HepG2 (cell line): ENCODE results near the gene R3HDM1. TPM values are rescaled to one million over a fixed set of nuclear protein-coding genes. Genes with fewer than 3 reads are reported as not detected.

ENCODE experiments used
- KDM1A ChIP-seq: IDR thresholded peaks from 2 replicates; pipeline ENCODE4 v1.6.1; 2016; ENCODE audit warnings: missing compliant biosample characterization
- KDM6A ChIP-seq: IDR thresholded peaks from 2 replicates; pipeline ENCODE4 v1.6.1; 2016; ENCODE audit warnings: low read depth
- SMYD3 ChIP-seq: sonication (generic); formaldehyde crosslinking; IDR thresholded peaks from 2 replicates; pipeline ENCODE4 v1.8.1; 2023; ENCODE audit warnings: mild to moderate bottlenecking, missing genetic modification reagents
- SSRP1 ChIP-seq: IDR thresholded peaks from 2 replicates; pipeline ENCODE4 v1.6.1; 2016; ENCODE audit warnings: control low read depth
- ZFYVE20 ChIP-seq: sonication (generic); formaldehyde crosslinking; IDR thresholded peaks from 2 replicates; pipeline ENCODE4 v1.8.0; 2023; ENCODE audit warnings: low read depth, mild to moderate bottlenecking, moderate library complexity, missing genetic modification reagents, borderline replicate concordance
- ZNF431 ChIP-seq: sonication (generic); formaldehyde crosslinking; IDR thresholded peaks from 2 replicates; pipeline ENCODE4 v1.9.0; 2022; ENCODE audit warnings: missing genetic modification reagents, low read depth, mild to moderate bottlenecking, borderline replicate concordance
- ZNF747 ChIP-seq: sonication (generic); formaldehyde crosslinking; IDR thresholded peaks from 2 replicates; pipeline ENCODE4 v1.8.1; 2023; ENCODE audit warnings: missing genetic modification reagents, mild to moderate bottlenecking, borderline replicate concordance
- ZNF768 ChIP-seq: sonication (generic); formaldehyde crosslinking; IDR thresholded peaks from 2 replicates; pipeline ENCODE4 v1.4.0; 2020; ENCODE audit warnings: missing genetic modification reagents
- ZNF780A ChIP-seq: sonication (generic); formaldehyde crosslinking; IDR thresholded peaks from 2 replicates; pipeline ENCODE4 v1.8.0; 2022; ENCODE audit warnings: mild to moderate bottlenecking, missing genetic modification reagents, moderate library complexity
- ZNF816 ChIP-seq: sonication (generic); formaldehyde crosslinking; IDR thresholded peaks from 2 replicates; pipeline ENCODE4 v1.8.0; 2022; ENCODE audit warnings: missing genetic modification reagents, mild to moderate bottlenecking, borderline replicate concordance
- polyA plus RNA-seq, 8 experiments: library from polyadenylated mRNA; depleted of rRNA in 3 of 8; stranded (reverse) in 7 of 8; unstranded in 1 of 8; fragments of >200 nt; fragmentation: Illumina TruSeq in 4 of 8; extraction: Trizol in 4 of 8; gene quantifications; 2 replicates each; pipeline versions ENCODE4 v1.2.1 to v1.2.3, GENCODE V29; 2011 to 2016; ENCODE audit warnings: low read depth in 4 of 8, missing spikeins in 1 of 8, mixed read lengths in 1 of 8; ENCODE audit not compliant: insufficient read depth in 1 of 8
- total RNA-seq, 5 experiments: library from RNA; depleted of rRNA; stranded (reverse); fragments of >200 nt; fragmentation: Illumina TruSeq; extraction: Trizol; gene quantifications; 2 replicates each; pipeline ENCODE4 v1.2.3, GENCODE V29; 2016; ENCODE audit warnings: low read depth in 1 of 5
- TF ChIP-seq, protein P1 (sequence below): sonication (generic); formaldehyde crosslinking; IDR thresholded peaks from 2 replicates; pipeline ENCODE4 v1.4.0; 2020; ENCODE audit warnings: missing genetic modification reagents
- TF ChIP-seq, protein P2 (sequence below): fragments of 450-650 bp; IDR thresholded peaks from 2 replicates; pipeline ENCODE4 v1.6.1; 2017
- TF ChIP-seq, protein P3 (sequence below): sonication (generic); formaldehyde crosslinking; IDR thresholded peaks from 2 replicates; pipeline ENCODE4 v1.4.0; 2020; ENCODE audit warnings: mild to moderate bottlenecking, missing genetic modification reagents
- TF ChIP-seq, protein P4 (sequence below): sonication (generic); formaldehyde crosslinking; IDR thresholded peaks from 2 replicates; pipeline ENCODE4 v1.5.0; 2020; ENCODE audit warnings: mild to moderate bottlenecking, missing genetic modification reagents
- TF ChIP-seq, protein P5 (sequence below): sonication (generic); formaldehyde crosslinking; IDR thresholded peaks from 2 replicates; pipeline ENCODE4 v1.4.0; 2020; ENCODE audit warnings: mild to moderate bottlenecking, missing genetic modification reagents

The R3HDM1 gene
- total and polyA plus RNA-seq, 2 of the 13 experiments (the other 11 are each of a cell fraction or from before 2014, with no cell fraction given): 15.7 to 54.3 TPM

DNA sequence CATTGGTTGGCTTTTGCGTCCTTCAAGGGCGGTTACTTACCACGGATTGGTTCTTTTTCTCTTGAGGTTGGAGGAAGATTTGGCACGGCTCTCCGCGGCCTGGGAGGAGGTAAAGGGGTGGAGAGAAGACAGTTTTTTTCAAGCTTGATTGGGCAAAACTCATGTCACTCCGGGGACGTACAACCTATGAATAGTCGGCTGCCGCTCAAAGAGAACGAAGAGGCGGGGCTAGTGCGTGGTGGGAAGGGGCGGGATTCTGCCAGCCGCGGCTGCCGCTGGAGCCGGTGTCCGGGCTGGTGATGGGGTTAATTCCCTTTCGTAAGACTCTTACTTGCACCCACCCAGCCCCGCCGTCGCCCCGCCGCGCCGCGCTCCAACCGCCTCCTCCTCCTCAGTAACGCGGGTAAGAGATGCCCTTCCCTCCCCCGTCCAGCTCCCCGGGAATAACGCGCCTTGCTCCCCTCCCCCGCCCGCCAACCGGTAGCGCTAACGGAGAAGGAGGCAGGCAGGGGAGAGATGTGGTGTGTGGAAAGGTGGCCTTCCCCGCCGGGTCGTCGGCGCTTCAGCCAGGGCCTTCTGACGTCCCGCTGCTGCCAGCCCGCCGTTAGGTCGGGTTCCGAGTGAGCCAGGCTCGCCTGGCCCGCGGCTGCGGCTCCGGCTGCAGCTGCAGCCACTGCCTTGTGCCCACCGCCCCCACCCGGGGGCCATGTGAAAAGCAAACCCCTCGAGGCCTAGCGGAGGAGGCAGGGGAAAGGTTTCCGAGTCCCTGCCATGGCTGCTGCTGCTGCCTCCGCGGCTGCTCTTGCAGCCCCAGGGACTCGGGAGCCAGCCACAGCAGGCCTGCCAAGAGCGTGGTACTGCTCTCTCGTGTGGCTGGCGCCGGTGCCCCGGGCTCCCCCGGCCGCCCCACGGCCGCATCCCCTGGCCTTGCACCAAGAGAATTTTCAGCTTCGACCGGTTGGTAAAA, at the start of gene R3HDM1 (continued):
- TF ChIP-seq, protein P1, sequence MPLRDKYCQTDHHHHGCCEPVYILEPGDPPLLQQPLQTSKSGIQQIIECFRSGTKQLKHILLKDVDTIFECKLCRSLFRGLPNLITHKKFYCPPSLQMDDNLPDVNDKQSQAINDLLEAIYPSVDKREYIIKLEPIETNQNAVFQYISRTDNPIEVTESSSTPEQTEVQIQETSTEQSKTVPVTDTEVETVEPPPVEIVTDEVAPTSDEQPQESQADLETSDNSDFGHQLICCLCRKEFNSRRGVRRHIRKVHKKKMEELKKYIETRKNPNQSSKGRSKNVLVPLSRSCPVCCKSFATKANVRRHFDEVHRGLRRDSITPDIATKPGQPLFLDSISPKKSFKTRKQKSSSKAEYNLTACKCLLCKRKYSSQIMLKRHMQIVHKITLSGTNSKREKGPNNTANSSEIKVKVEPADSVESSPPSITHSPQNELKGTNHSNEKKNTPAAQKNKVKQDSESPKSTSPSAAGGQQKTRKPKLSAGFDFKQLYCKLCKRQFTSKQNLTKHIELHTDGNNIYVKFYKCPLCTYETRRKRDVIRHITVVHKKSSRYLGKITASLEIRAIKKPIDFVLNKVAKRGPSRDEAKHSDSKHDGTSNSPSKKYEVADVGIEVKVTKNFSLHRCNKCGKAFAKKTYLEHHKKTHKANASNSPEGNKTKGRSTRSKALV (CRISPR knock-in tag): peak; percentile 29; the same call in 1 of the 2 replicates
- TF ChIP-seq ZFYVE20 (no peak), SMYD3 (no peak), ZNF816 (CRISPR knock-in tag) (no peak), ZNF768 (peak; percentile 83), ZNF431 (CRISPR knock-in tag) (no peak), ZNF747 (peak; percentile 82; the same call in 1 of the 2 replicates), KDM1A (CRISPR knock-in tag) (no peak), KDM6A (CRISPR knock-in tag) (no peak), SSRP1 (no peak), ZNF780A (CRISPR knock-in tag) (peak; percentile 67; the same call in 1 of the 2 replicates)
- TF ChIP-seq, protein P2, sequence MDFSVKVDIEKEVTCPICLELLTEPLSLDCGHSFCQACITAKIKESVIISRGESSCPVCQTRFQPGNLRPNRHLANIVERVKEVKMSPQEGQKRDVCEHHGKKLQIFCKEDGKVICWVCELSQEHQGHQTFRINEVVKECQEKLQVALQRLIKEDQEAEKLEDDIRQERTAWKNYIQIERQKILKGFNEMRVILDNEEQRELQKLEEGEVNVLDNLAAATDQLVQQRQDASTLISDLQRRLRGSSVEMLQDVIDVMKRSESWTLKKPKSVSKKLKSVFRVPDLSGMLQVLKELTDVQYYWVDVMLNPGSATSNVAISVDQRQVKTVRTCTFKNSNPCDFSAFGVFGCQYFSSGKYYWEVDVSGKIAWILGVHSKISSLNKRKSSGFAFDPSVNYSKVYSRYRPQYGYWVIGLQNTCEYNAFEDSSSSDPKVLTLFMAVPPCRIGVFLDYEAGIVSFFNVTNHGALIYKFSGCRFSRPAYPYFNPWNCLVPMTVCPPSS: no peak
- TF ChIP-seq, protein P3, sequence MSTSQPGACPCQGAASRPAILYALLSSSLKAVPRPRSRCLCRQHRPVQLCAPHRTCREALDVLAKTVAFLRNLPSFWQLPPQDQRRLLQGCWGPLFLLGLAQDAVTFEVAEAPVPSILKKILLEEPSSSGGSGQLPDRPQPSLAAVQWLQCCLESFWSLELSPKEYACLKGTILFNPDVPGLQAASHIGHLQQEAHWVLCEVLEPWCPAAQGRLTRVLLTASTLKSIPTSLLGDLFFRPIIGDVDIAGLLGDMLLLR (CRISPR knock-in tag): peak; percentile 80; the same call in 1 of the 2 replicates
- TF ChIP-seq, protein P4, sequence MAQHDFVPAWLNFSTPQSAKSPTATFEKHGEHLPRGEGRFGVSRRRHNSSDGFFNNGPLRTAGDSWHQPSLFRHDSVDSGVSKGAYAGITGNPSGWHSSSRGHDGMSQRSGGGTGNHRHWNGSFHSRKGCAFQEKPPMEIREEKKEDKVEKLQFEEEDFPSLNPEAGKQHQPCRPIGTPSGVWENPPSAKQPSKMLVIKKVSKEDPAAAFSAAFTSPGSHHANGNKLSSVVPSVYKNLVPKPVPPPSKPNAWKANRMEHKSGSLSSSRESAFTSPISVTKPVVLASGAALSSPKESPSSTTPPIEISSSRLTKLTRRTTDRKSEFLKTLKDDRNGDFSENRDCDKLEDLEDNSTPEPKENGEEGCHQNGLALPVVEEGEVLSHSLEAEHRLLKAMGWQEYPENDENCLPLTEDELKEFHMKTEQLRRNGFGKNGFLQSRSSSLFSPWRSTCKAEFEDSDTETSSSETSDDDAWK: no peak
- TF ChIP-seq, protein P5, sequence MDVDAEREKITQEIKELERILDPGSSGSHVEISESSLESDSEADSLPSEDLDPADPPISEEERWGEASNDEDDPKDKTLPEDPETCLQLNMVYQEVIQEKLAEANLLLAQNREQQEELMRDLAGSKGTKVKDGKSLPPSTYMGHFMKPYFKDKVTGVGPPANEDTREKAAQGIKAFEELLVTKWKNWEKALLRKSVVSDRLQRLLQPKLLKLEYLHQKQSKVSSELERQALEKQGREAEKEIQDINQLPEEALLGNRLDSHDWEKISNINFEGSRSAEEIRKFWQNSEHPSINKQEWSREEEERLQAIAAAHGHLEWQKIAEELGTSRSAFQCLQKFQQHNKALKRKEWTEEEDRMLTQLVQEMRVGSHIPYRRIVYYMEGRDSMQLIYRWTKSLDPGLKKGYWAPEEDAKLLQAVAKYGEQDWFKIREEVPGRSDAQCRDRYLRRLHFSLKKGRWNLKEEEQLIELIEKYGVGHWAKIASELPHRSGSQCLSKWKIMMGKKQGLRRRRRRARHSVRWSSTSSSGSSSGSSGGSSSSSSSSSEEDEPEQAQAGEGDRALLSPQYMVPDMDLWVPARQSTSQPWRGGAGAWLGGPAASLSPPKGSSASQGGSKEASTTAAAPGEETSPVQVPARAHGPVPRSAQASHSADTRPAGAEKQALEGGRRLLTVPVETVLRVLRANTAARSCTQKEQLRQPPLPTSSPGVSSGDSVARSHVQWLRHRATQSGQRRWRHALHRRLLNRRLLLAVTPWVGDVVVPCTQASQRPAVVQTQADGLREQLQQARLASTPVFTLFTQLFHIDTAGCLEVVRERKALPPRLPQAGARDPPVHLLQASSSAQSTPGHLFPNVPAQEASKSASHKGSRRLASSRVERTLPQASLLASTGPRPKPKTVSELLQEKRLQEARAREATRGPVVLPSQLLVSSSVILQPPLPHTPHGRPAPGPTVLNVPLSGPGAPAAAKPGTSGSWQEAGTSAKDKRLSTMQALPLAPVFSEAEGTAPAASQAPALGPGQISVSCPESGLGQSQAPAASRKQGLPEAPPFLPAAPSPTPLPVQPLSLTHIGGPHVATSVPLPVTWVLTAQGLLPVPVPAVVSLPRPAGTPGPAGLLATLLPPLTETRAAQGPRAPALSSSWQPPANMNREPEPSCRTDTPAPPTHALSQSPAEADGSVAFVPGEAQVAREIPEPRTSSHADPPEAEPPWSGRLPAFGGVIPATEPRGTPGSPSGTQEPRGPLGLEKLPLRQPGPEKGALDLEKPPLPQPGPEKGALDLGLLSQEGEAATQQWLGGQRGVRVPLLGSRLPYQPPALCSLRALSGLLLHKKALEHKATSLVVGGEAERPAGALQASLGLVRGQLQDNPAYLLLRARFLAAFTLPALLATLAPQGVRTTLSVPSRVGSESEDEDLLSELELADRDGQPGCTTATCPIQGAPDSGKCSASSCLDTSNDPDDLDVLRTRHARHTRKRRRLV (CRISPR knock-in tag): 0 out of 2 replicates have a peak, but pooled peaks have one; percentile 69
